Neural cell (in vitro differentiated cells): ENCODE measurements around the gene ZNF564. TPM values are rescaled to one million over a fixed set of nuclear protein-coding genes. Genes with fewer than 3 reads are reported as not detected.
A peak's percentile ranks its signal among the peaks of the same experiment; 100 is the strongest.

ENCODE experiments used
- H2AFZ ChIP-seq: fragments of 200-600, 300-800 bp; sonication (generic), shearing (Covaris generic); 2 replicates; pipeline ENCODE4 v1.6.0; 2014; ENCODE audit warnings: low read depth, mild to moderate bottlenecking, antibody characterized with exemption, low read length, moderate library complexity
- H3F3A ChIP-seq: fragments of 200-600 bp; shearing (Covaris generic); 2 replicates; pipeline ENCODE4 v1.6.1; 2016; ENCODE audit warnings: mild to moderate bottlenecking, moderate library complexity, mixed read lengths, antibody characterized with exemption, low read length; ENCODE audit not compliant: insufficient read depth, poor library complexity, severe bottlenecking
- H3K27ac ChIP-seq: fragments of 200-600, 300-800 bp; sonication (generic), shearing (Covaris generic); 2 replicates; pipeline ENCODE4 v1.5.1; 2014; ENCODE audit warnings: mild to moderate bottlenecking, low read length, moderate library complexity
- H3K27me3 ChIP-seq: fragments of 300-800, 200-600 bp; sonication (generic), shearing (Covaris generic); 2 replicates; pipeline ENCODE4 v1.6.0; 2014; ENCODE audit warnings: mild to moderate bottlenecking, low read depth, low read length, moderate library complexity; ENCODE audit not compliant: insufficient read depth
- H3K36me3 ChIP-seq: fragments of 300-800, 200-600 bp; sonication (generic), shearing (Covaris generic); 2 replicates; pipeline ENCODE4 v1.5.1; 2014; ENCODE audit warnings: mild to moderate bottlenecking, antibody characterized with exemption, low read length, moderate library complexity; ENCODE audit not compliant: insufficient read depth
- H3K4me2 ChIP-seq: fragments of 300-800, 200-600 bp; sonication (generic), shearing (Covaris generic); 2 replicates; pipeline ENCODE4 v1.6.0; 2014; ENCODE audit warnings: mild to moderate bottlenecking, low read length
- H3K4me3 ChIP-seq: fragments of 300-800, 200-600 bp; sonication (generic), shearing (Covaris generic); 2 replicates; pipeline ENCODE4 v1.5.1; 2014; ENCODE audit warnings: mild to moderate bottlenecking, low read length, moderate library complexity
- H3K79me2 ChIP-seq: fragments of 200-600 bp; shearing (Covaris generic); replicated peaks from 2 replicates; pipeline ENCODE4 v1.6.0; 2014; ENCODE audit warnings: mild to moderate bottlenecking, low read length, moderate library complexity; ENCODE audit not compliant: insufficient read depth
- H3K9ac ChIP-seq: fragments of 300-800, 200-600 bp; sonication (generic), shearing (Covaris generic); 2 replicates; pipeline ENCODE4 v1.6.1; 2016; ENCODE audit warnings: mild to moderate bottlenecking, low read length, mixed read lengths
- H3K9me2 ChIP-seq: fragments of 200-600 bp; shearing (Covaris generic); 2 replicates; pipeline ENCODE4 v1.6.1; 2016; ENCODE audit warnings: mild to moderate bottlenecking, low read length, mixed read lengths; ENCODE audit not compliant: insufficient read depth
- H3K9me3 ChIP-seq: fragments of 200-600, 300-800 bp; sonication (generic), shearing (Covaris generic); 2 replicates; pipeline ENCODE4 v1.6.1; 2016; ENCODE audit warnings: mild to moderate bottlenecking, mixed run types, low read length, moderate library complexity, mixed read lengths
- H4K20me1 ChIP-seq: fragments of 200-600 bp; shearing (Covaris generic); 2 replicates; pipeline ENCODE4 v1.6.1; 2016; ENCODE audit warnings: mild to moderate bottlenecking, mixed run types; ENCODE audit not compliant: insufficient read depth
- EP300 ChIP-seq: fragments of 450-650 bp; conservative IDR thresholded peaks from 2 replicates; pipeline ENCODE4 v1.6.1; 2014; ENCODE audit warnings: antibody characterized with exemption, mild to moderate bottlenecking, moderate library complexity; ENCODE audit not compliant: poor library complexity, severe bottlenecking
- EZH2 ChIP-seq: fragments of 200-600, 300-800 bp; shearing (Covaris generic), sonication (generic); IDR thresholded peaks from 2 replicates; pipeline ENCODE4 v1.6.1; 2014; ENCODE audit warnings: antibody characterized with exemption, low read length, borderline replicate concordance, mild to moderate bottlenecking; ENCODE audit not compliant: insufficient read depth, poor library complexity, severe bottlenecking
- MXI1 ChIP-seq: fragments of 450-650 bp; conservative IDR thresholded peaks from 2 replicates; pipeline ENCODE4 v1.6.1; 2014; ENCODE audit warnings: antibody characterized with exemption, mild to moderate bottlenecking; ENCODE audit not compliant: poor library complexity, severe bottlenecking
- POLR2AphosphoS5 ChIP-seq: IDR thresholded peaks from 2 replicates; pipeline ENCODE4 v1.6.1; 2012
- RAD21 ChIP-seq: fragments of 450-650 bp; conservative IDR thresholded peaks from 2 replicates; pipeline ENCODE4 v1.6.1; 2014; ENCODE audit warnings: antibody characterized with exemption, mild to moderate bottlenecking, moderate library complexity
- REST ChIP-seq: IDR thresholded peaks from 2 replicates; pipeline ENCODE4 v1.6.1; 2012; ENCODE audit warnings: borderline replicate concordance
- SMC3 ChIP-seq: fragments of 450-650 bp; conservative IDR thresholded peaks from 2 replicates; pipeline ENCODE4 v1.6.1; 2014; ENCODE audit warnings: antibody characterized with exemption, mild to moderate bottlenecking, moderate library complexity; ENCODE audit not compliant: poor library complexity
- TAF1 ChIP-seq: IDR thresholded peaks from 2 replicates; pipeline ENCODE4 v1.6.1; 2012; ENCODE audit warnings: low read depth
- polyA plus RNA-seq: library from polyadenylated mRNA; depleted of rRNA; stranded (reverse); fragments of >200 nt; gene quantifications from 2 replicates; pipeline ENCODE4 v1.2.3, GENCODE V29; 2014
- TF ChIP-seq, protein P1 (sequence below): fragments of 450-650 bp; IDR thresholded peaks from 2 replicates; pipeline ENCODE4 v1.5.1; 2014; ENCODE audit warnings: antibody characterized with exemption, mild to moderate bottlenecking, moderate library complexity; ENCODE audit not compliant: poor library complexity, severe bottlenecking

Gene ZNF564
- polyA plus RNA-seq, 1 donor from 2014 or later, result 7.6 TPM

DNA sequence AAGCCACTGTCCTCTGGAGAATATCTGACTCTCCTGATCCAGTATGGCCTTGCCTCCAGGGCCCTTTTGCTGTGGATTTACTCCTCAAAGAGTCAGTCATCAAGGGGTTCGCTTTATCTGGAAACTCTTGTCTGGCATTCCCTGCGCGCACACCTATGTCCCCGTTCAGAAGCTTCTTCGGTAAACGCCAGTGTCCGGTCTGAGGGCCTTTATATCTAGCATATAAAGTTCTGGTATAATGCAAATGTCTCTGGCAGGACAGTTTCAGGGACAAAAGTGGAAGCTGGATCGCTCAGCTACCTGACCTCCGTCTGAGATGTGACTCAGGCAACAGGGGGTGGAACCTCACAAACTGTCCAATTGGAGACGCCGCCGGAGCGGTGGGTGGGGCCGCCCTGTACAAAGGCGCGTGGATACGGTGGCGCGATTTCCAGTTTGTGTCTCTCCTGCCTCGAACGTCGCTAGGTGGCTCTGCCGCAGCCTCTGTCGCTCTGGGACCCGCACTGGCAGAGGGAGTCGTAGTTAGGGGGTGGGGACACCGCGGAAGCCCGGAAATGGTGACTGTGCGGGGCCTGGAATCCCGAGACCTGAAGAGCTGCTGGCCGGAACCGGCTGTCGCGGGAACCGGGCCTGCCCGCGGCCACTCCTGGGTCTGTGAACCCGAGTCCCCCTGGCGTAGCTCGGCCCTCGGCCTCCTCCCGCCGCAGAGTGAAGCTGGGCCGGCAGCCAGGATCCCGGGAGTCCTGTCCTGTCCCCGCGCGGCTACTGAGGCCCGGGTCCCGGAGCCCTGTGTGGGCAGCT, 56.1 kb downstream of the ZNF564 start:
- no peaks in the 10 kb centered on the region for H3K79me2 ChIP-seq
- peak overlapping the region; percentile 73 for H3K4me3 ChIP-seq
- H3K4me2 ChIP-seq, result peak overlapping the region; percentile 90
- H3K27me3 ChIP-seq, result no peaks in the 10 kb centered on the region
- H3K9me2 ChIP-seq, result no peaks in the 10 kb centered on the region
- TF ChIP-seq REST, result peak; percentile 49
- no peak for TF ChIP-seq EZH2
- no peak for TF ChIP-seq TAF1
- TF ChIP-seq MXI1, result peak; percentile 71
- peak; percentile 30 for TF ChIP-seq EP300
- peak; percentile 74 for TF ChIP-seq SMC3
- TF ChIP-seq, protein P1, sequence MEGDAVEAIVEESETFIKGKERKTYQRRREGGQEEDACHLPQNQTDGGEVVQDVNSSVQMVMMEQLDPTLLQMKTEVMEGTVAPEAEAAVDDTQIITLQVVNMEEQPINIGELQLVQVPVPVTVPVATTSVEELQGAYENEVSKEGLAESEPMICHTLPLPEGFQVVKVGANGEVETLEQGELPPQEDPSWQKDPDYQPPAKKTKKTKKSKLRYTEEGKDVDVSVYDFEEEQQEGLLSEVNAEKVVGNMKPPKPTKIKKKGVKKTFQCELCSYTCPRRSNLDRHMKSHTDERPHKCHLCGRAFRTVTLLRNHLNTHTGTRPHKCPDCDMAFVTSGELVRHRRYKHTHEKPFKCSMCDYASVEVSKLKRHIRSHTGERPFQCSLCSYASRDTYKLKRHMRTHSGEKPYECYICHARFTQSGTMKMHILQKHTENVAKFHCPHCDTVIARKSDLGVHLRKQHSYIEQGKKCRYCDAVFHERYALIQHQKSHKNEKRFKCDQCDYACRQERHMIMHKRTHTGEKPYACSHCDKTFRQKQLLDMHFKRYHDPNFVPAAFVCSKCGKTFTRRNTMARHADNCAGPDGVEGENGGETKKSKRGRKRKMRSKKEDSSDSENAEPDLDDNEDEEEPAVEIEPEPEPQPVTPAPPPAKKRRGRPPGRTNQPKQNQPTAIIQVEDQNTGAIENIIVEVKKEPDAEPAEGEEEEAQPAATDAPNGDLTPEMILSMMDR, result peak; percentile 81
- peak; percentile 69 for TF ChIP-seq RAD21
- TF ChIP-seq POLR2AphosphoS5, result peak; percentile 65
- H3K9ac ChIP-seq, result peak overlapping the region; percentile 76
- peak overlapping the region; percentile 65 for H3K27ac ChIP-seq
- no peaks in the 10 kb centered on the region for H4K20me1 ChIP-seq
- peaks cover 5% of the 10 kb centered on the region for H3F3A ChIP-seq
- H3K36me3 ChIP-seq, result no peaks in the 10 kb centered on the region
- no peaks in the 10 kb centered on the region for H3K9me3 ChIP-seq
- H2AFZ ChIP-seq, result peak overlapping the region; percentile 51

- H4K20me1 ChIP-seq, result no peaks in the 10 kb centered on the region
- H3K27ac ChIP-seq, result no peak overlapping the region
- peak overlapping the region; percentile 73 for H3K4me3 ChIP-seq
- no peaks in the 10 kb centered on the region for H3K36me3 ChIP-seq
- peak overlapping the region; percentile 57 for H3K9ac ChIP-seq
- no peaks in the 10 kb centered on the region for H3K9me2 ChIP-seq
- H2AFZ ChIP-seq, result no peak overlapping the region
- H3F3A ChIP-seq, result peaks cover 5% of the 10 kb centered on the region
- TF ChIP-seq MXI1 (no peak), EZH2 (no peak), POLR2AphosphoS5 (no peak), SMC3 (no peak), EP300 (no peak), RAD21 (no peak), REST (no peak), TAF1 (no peak)
- TF ChIP-seq, protein P1, result no peak
- no peaks in the 10 kb centered on the region for H3K9me3 ChIP-seq
- H3K27me3 ChIP-seq, result no peaks in the 10 kb centered on the region
- no peaks in the 10 kb centered on the region for H3K79me2 ChIP-seq
- H3K4me2 ChIP-seq, result no peak overlapping the region
These were observed 56.9 kb downstream of the ZNF564 start for GRCh38 chr19:12494260-12494860.
